ENCODE measurements around the gene LPAR5. TPM values are rescaled to one million over a fixed set of nuclear protein-coding genes. Genes with fewer than 3 reads are reported as not detected.

LPAR5 gene
- total RNA-seq, 1 experiment from 2014 or later = 0.20 TPM

DNA sequence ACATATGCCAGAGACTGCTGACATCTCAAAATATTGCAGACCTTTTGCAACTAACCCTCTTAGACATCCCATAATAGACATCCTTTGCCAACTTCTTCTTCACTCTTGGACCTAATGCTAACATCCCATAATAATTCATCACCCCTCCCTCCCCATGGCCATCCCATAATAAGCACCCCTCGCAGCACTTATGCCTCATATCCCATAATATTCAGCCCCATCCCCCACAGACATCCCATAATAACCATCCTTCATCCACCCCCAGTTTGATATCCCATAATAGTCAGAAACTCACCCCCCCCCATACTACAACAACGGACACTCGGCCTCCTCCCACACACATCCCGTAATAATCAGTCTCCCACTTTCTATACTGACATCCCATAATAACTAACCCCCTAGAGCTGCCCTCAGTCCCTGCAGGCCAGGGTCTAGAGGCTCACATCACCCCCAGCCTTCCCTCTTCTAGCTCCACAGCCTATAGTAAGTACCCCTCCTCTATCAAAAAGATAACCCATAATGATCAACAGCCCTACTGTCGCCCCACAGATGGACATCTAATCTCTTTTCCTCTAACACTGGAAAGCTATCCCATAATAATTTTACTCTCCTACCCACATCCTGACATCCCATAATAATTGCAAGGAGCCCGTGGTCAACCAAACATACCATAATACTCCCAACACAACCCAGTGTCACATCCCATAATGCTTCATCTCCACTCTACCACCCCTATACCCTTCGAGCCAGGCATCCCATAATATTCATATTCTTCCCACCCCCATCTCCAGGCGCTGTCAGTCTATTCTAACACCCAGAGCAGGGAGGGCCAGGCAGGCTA, 27.8 kb downstream of the LPAR5 start:
- ChIA-PET CTCF (interaction anchor here (0.6 kb wide), 1 partner anchor 55 kb away, joined by 3 read pairs; no protein-coding TSS in a partner anchor), POLR2A (interaction anchor here (0.6 to 0.7 kb wide), 2 partner anchors 40 to 74 kb away, joined by 3 to 4 read pairs; partner anchors contain the start of genes GAPDH and NOP2)
- peaks cover 20% of the 10 kb centered on the region for H3K4me1 Mint-ChIP-seq (ENCODE audit: low read depth, unreplicated experiment)

DNA sequence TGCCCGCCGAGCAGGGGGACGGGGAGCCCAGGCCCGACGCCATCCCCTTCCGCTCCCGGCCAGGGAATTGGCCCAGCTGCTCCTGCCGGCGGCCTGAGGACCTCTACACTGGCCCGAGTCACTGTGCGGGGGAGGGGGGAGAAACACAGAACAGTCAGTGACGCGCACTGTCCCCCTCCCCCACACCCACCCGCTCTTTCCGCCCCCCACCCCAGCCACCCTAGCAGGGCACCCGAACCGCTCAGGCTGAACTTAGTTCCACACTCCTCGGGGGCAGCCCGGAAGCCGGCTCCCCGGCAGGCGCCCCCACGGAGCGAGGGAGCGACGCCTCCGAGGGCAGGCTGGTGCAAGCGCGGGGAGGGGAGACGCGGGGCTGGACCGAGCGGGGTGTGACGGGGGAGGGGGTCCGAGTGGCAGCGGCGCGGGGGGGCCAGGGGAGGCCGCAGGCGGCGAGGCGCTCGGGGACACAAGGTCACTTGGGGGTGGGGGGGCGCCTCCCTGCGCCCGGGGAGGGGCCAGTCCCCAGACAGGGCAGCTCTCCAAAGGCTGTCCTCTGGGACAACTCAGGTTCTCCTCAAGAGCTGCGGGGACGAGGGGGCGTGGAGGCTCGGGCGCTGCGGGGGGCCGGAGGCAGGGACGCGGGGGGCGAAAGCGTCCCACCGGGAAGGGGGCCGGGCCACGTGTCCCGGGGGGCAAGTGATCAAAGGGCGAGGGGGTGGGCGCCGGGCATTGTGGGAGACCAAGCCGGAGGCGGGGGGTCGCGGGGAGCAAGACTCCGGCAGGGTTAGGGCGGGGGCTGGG, 29.2 kb downstream of the LPAR5 start:
- intact Hi-C loops (cut with micrococcal nuclease; ENCODE audit: unreplicated experiment) = loop anchor here (5.0 kb wide), 1 partner anchor 39 kb away; the partner anchor contains the start of gene NOP2
- peaks cover 30% of the 10 kb centered on the region for H3K4me1 ChIP-seq
- TF ChIP-seq, protein P1, sequence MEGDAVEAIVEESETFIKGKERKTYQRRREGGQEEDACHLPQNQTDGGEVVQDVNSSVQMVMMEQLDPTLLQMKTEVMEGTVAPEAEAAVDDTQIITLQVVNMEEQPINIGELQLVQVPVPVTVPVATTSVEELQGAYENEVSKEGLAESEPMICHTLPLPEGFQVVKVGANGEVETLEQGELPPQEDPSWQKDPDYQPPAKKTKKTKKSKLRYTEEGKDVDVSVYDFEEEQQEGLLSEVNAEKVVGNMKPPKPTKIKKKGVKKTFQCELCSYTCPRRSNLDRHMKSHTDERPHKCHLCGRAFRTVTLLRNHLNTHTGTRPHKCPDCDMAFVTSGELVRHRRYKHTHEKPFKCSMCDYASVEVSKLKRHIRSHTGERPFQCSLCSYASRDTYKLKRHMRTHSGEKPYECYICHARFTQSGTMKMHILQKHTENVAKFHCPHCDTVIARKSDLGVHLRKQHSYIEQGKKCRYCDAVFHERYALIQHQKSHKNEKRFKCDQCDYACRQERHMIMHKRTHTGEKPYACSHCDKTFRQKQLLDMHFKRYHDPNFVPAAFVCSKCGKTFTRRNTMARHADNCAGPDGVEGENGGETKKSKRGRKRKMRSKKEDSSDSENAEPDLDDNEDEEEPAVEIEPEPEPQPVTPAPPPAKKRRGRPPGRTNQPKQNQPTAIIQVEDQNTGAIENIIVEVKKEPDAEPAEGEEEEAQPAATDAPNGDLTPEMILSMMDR (IDR thresholded peaks at IDR 0.05; ENCODE audit: insufficient read depth in 1 of 2, low read depth in 1 of 2, low read length in 1 of 2, severe bottlenecking in 1 of 2, unreplicated experiment in 1 of 2) = peak in 1 of 2 experiments; percentile 1
- no peaks in the 10 kb centered on the region for H3K27me3 ChIP-seq (replicated peaks; ENCODE audit: control insufficient read depth, insufficient read depth, low read length)
- ChIA-PET POLR2A (interaction anchor here (0.7 to 1.4 kb wide), 4 partner anchors 72 to 246 kb away, joined by 3 to 24 read pairs (median 3); partner anchors contain the start of genes GAPDH, MRPL51 and USP5), CTCF (interaction anchor here (1.1 kb wide), 1 partner anchor 38 kb away, joined by 3 read pairs; the partner anchor contains the start of gene NOP2)
- H3K36me3 Mint-ChIP-seq (ENCODE audit: insufficient read depth, unreplicated experiment) = peaks cover 42% of the 10 kb centered on the region
- peaks cover 6% of the 10 kb centered on the region; the same call in 1 of the 2 replicates for H3K36me3 ChIP-seq (ENCODE audit: control insufficient read depth, insufficient read depth, low read length)
- no peak overlapping the region for H3K27ac Mint-ChIP-seq (ENCODE audit: unreplicated experiment)
- H3K9me3 ChIP-seq = no peaks in the 10 kb centered on the region
- H3K27me3 Mint-ChIP-seq (ENCODE audit: insufficient read depth, unreplicated experiment) = no peaks in the 10 kb centered on the region
- no TSS peak for BruUV-seq (replicated peaks)
- peak overlapping the region; percentile 86 for H3K4me3 ChIP-seq (ENCODE audit: low read depth, low read length)
- H3K4me1 Mint-ChIP-seq (ENCODE audit: low read depth, unreplicated experiment) = peaks cover 21% of the 10 kb centered on the region
- peak; percentile 71 to 77 for DNase-seq
- H3K9me3 Mint-ChIP-seq (ENCODE audit: unreplicated experiment) = no peaks in the 10 kb centered on the region
- no peak overlapping the region for H3K4me3 Mint-ChIP-seq (ENCODE audit: unreplicated experiment)

More for the DNA sequence above, 27.8 kb downstream of the LPAR5 start:
- peaks cover 6% of the 10 kb centered on the region; the same call in 1 of the 2 replicates for H3K36me3 ChIP-seq (ENCODE audit: control insufficient read depth, insufficient read depth, low read length)
- peak; percentile 76 to 87 for DNase-seq
- BruUV-seq (replicated peaks) = no TSS peak
- TF ChIP-seq, protein P1 (IDR thresholded peaks at IDR 0.05; ENCODE audit: insufficient read depth in 1 of 2, low read depth in 1 of 2, low read length in 1 of 2, severe bottlenecking in 1 of 2, unreplicated experiment in 1 of 2) = no peak
- no peaks in the 10 kb centered on the region for H3K9me3 Mint-ChIP-seq (ENCODE audit: unreplicated experiment)
- H3K9me3 ChIP-seq = no peaks in the 10 kb centered on the region
- H3K27me3 ChIP-seq (replicated peaks; ENCODE audit: control insufficient read depth, insufficient read depth, low read length) = no peaks in the 10 kb centered on the region
- H3K4me3 ChIP-seq (ENCODE audit: low read depth, low read length) = peak overlapping the region; percentile 86
- peaks cover 38% of the 10 kb centered on the region for H3K4me1 ChIP-seq
- no peak overlapping the region for H3K4me3 Mint-ChIP-seq (ENCODE audit: unreplicated experiment)
- peaks cover 29% of the 10 kb centered on the region for H3K36me3 Mint-ChIP-seq (ENCODE audit: insufficient read depth, unreplicated experiment)
- no peak overlapping the region for H3K27ac Mint-ChIP-seq (ENCODE audit: unreplicated experiment)
- intact Hi-C loops (cut with micrococcal nuclease; ENCODE audit: unreplicated experiment) = loop anchor here (5.0 kb wide), 1 partner anchor 41 kb away; the partner anchor contains the start of gene NOP2
- no peaks in the 10 kb centered on the region for H3K27me3 Mint-ChIP-seq (ENCODE audit: insufficient read depth, unreplicated experiment)

Data from Caco-2 (cell line).